Colonic mucosa (tissue), 4 donors: ENCODE measurements around the gene IL12RB2. TPM values are rescaled to one million over a fixed set of nuclear protein-coding genes. Genes with fewer than 3 reads are reported as not detected.

Source experiments
- DNase-seq: peaks from one replicate; pipeline ENCODE4 v3.0.0-alpha.2; 2020
- H3K27ac ChIP-seq: fragments of 200-600 bp; one replicate; pipeline ENCODE4 v1.8.0; 2021
- H3K27me3 ChIP-seq: fragments of 200-600 bp; one replicate; pipeline ENCODE4 v1.8.0; 2021
- H3K36me3 ChIP-seq: fragments of 200-600 bp; one replicate; pipeline ENCODE4 v1.8.0; 2021
- H3K4me1 ChIP-seq: fragments of 200-600 bp; one replicate; pipeline ENCODE4 v1.8.0; 2021; ENCODE audit warnings: mild to moderate bottlenecking
- H3K4me3 ChIP-seq: fragments of 200-600 bp; one replicate; pipeline ENCODE4 v1.8.0; 2021
- H3K9ac ChIP-seq, 2 donors: one replicate each; pipeline ENCODE4 v1.7.0; 2013; ENCODE audit warnings: control low read depth in 2 of 2, low read depth in 2 of 2, low read length in 2 of 2
- H3K9me3 ChIP-seq: fragments of 200-600 bp; one replicate; pipeline ENCODE4 v1.8.0; 2021
- CTCF ChIP-seq: fragments of 200-600 bp; IDR thresholded peaks from one replicate; pipeline ENCODE4 v1.8.0; 2022; ENCODE audit warnings: antibody characterized with exemption, mild to moderate bottlenecking
- intact Hi-C: fragments of 100-400 bp; cut with DNase I; formaldehyde crosslinking; loops from one replicate; pipeline ENCODE4 v1.14.1; 2022
- total RNA-seq, 2 donors: library from RNA; stranded (reverse); fragmentation: NEBNext Ultra II Directional in 1 of 2; extraction: Animal tissue kit (Norgen Biotek cat#: 25700) in 1 of 2; gene quantifications; one replicate each; pipeline ENCODE4 v1.2.1, GENCODE V29; 2021
- donor health status: healthy.
- donor health status: DM: no; HTN: no; CAD: no.
- donor health status: DM: no; HTN: no; CAD: no.

IL12RB2 gene
- total RNA-seq: under 1 TPM; 0.48 to 0.62 TPM

GRCh38 chr1:67307251-67308060 lies at the start of gene IL12RB2:
Gene IL12RB2 (plus strand): TSS chr1:67307873. CDS start chr1:67320369, 12,496 bp downstream.
- no peak for TF ChIP-seq CTCF
- peaks cover 6% of the 10 kb centered on the region for H3K27me3 ChIP-seq
- DNase-seq: peak; percentile 20
- intact Hi-C loops: no loop called here
- peaks cover 5% of the 10 kb centered on the region for H3K4me1 ChIP-seq
- no peak within 1 kb of the TSS for H3K27ac ChIP-seq
- peak within 1 kb of the TSS in 1 of 2 donors; percentile 50 for H3K9ac ChIP-seq
- H3K36me3 ChIP-seq: no peaks in the 10 kb centered on the region
- peak within 1 kb of the TSS; percentile 46 for H3K4me3 ChIP-seq
- H3K9me3 ChIP-seq: no peaks in the 10 kb centered on the region

- intact Hi-C loops: no loop called here
- Histone ChIP-seq H3K27me3 (no peaks in the 10 kb centered on the region), H3K9ac (no peak overlapping the region), H3K36me3 (no peaks in the 10 kb centered on the region), H3K4me1 (no peaks in the 10 kb centered on the region), H3K9me3 (no peaks in the 10 kb centered on the region), H3K4me3 (no peak overlapping the region), H3K27ac (no peak overlapping the region)
- DNase-seq: no peak
- TF ChIP-seq CTCF: no peak
Measured at GRCh38 chr1:67261680-67262079, 46.0 kb upstream of the IL12RB2 start.

- Histone ChIP-seq H3K9ac (no peak overlapping the region), H3K4me3 (no peak overlapping the region), H3K4me1 (no peaks in the 10 kb centered on the region), H3K27me3 (no peaks in the 10 kb centered on the region), H3K27ac (no peak overlapping the region), H3K9me3 (no peaks in the 10 kb centered on the region), H3K36me3 (no peaks in the 10 kb centered on the region)
- no peak for TF ChIP-seq CTCF
- intact Hi-C loops: no loop called here
- DNase-seq: no peak
Measured at GRCh38 chr1:67262735-67263134, 44.9 kb upstream of the IL12RB2 start.

GRCh38 chr1:67264152-67264551 lies 43.5 kb upstream of the IL12RB2 start:
- intact Hi-C loops: no loop called here
- no peak for DNase-seq
- Histone ChIP-seq H3K9ac (no peak overlapping the region), H3K9me3 (no peaks in the 10 kb centered on the region), H3K27ac (no peak overlapping the region), H3K4me1 (no peaks in the 10 kb centered on the region), H3K36me3 (no peaks in the 10 kb centered on the region), H3K4me3 (no peak overlapping the region), H3K27me3 (no peaks in the 10 kb centered on the region)
- TF ChIP-seq CTCF: no peak

- Histone ChIP-seq H3K27me3 (no peaks in the 10 kb centered on the region), H3K9me3 (no peaks in the 10 kb centered on the region), H3K9ac (no peak overlapping the region), H3K27ac (no peak overlapping the region), H3K4me3 (no peak overlapping the region), H3K36me3 (no peaks in the 10 kb centered on the region), H3K4me1 (no peaks in the 10 kb centered on the region)
- TF ChIP-seq CTCF: no peak
- intact Hi-C loops: no loop called here
- no peak for DNase-seq
Measured at GRCh38 chr1:67264899-67265298, 42.8 kb upstream of the IL12RB2 start.
